Keratinocyte (primary cell): ENCODE results near the gene IRF6.
A peak's percentile ranks its signal among the peaks of the same experiment; 100 is the strongest.

Experiments
- CTCF ChIP-seq, 3 experiments: IDR thresholded peaks in 1 of 3; conservative IDR thresholded peaks in 1 of 3; optimal IDR thresholded peaks in 1 of 3; 2 replicates in 2 of 3; 3 replicates in 1 of 3; pipeline versions ENCODE3 to v1.5.1; 2011; ENCODE audit warnings: low read length in 3 of 3, mild to moderate bottlenecking in 3 of 3, moderate library complexity in 2 of 3, control low read depth in 1 of 3, inconsistent platforms in 1 of 3; ENCODE audit not compliant: insufficient read depth in 2 of 3; ENCODE audit errors: extremely low read depth in 1 of 3
- EZH2 ChIP-seq: IDR thresholded peaks from one replicate; pipeline ENCODE4 v1.6.1; 2012; ENCODE audit warnings: inconsistent platforms, mild to moderate bottlenecking, low read length, moderate library complexity

- TF ChIP-seq CTCF (optimal IDR thresholded peaks at IDR 0.05 in 1 of 3, IDR thresholded peaks at IDR 0.05 in 1 of 3, conservative IDR thresholded peaks at IDR 0.05 in 1 of 3; ENCODE audit: extremely low read depth in 1 of 3, insufficient read depth in 2 of 3, low read length in 3 of 3) (peak in 1 of 3 experiments; percentile 10), EZH2 (no peak)
These were observed at the start of gene IRF6 for GRCh38 chr1:209805875-209806760.
